Coronary artery (tissue), 2 donors: ENCODE data around the gene DUSP15.

Experiments used
- DNase-seq: peaks from one replicate; pipeline ENCODE4 v3.0.0-alpha.2; 2017; ENCODE audit warnings: low spot score
- H3K27ac ChIP-seq, 2 donors: fragments of 200-600 bp; sonication (generic); one replicate each; pipeline ENCODE4 v1.5.1; 2016 to 2019
- H3K4me3 ChIP-seq: fragments of 200-600 bp; sonication (generic); 2 replicates; pipeline ENCODE4 v1.5.1; 2016; ENCODE audit warnings: mild to moderate bottlenecking, moderate library complexity
- TF ChIP-seq, protein P1 (sequence below): fragments of 200-600 bp; sonication (generic); IDR thresholded peaks from one replicate; pipeline ENCODE4 v1.5.1; 2019; ENCODE audit warnings: antibody characterized with exemption

The DUSP15 gene

DNA sequence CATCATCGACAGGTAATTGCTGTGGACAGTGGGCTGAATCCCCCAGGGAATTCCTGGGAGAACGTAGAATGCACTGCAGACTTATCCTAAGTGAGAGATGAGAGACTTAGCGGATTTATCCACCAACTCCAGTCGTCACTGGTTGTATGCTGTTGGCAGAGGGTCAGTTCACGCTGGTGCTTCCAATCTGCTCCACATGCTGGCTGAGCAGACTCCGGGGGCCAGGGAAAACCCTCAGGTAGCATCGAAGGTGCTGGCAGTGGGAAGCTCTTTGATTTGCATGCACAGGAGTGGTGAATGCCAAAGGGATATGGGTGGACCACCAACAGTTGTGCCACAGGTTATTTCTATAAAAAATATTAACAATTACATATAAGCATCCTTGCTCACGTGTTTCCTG lies 20.3 kb upstream of the DUSP15 start:
- TF ChIP-seq, protein P1, sequence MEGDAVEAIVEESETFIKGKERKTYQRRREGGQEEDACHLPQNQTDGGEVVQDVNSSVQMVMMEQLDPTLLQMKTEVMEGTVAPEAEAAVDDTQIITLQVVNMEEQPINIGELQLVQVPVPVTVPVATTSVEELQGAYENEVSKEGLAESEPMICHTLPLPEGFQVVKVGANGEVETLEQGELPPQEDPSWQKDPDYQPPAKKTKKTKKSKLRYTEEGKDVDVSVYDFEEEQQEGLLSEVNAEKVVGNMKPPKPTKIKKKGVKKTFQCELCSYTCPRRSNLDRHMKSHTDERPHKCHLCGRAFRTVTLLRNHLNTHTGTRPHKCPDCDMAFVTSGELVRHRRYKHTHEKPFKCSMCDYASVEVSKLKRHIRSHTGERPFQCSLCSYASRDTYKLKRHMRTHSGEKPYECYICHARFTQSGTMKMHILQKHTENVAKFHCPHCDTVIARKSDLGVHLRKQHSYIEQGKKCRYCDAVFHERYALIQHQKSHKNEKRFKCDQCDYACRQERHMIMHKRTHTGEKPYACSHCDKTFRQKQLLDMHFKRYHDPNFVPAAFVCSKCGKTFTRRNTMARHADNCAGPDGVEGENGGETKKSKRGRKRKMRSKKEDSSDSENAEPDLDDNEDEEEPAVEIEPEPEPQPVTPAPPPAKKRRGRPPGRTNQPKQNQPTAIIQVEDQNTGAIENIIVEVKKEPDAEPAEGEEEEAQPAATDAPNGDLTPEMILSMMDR: no peak
- H3K27ac ChIP-seq: no peak overlapping the region
- H3K4me3 ChIP-seq: no peak overlapping the region
- no peak for DNase-seq

DNA sequence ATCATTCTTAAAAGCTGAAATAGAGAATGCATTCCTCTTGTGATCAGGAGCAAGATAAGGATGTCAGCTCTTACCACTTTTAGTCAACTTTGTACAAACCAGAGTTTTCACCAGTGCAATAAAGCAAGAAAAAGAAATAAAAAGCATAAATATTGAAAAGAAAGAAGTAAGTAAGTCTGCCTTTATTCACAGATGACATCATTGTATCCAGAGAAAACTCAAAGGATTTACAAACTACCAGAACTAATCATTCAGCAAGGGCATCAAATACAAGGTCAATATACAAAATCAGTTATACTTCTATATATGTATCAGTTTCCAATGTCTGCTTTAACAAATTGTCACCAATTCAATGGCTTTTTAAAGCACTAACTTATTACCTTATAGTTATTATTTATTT lies 13.5 kb upstream of the DUSP15 start:
- no peak for DNase-seq
- Histone ChIP-seq H3K4me3 (no peak overlapping the region), H3K27ac (no peak overlapping the region)
- TF ChIP-seq, protein P1: no peak

DNA sequence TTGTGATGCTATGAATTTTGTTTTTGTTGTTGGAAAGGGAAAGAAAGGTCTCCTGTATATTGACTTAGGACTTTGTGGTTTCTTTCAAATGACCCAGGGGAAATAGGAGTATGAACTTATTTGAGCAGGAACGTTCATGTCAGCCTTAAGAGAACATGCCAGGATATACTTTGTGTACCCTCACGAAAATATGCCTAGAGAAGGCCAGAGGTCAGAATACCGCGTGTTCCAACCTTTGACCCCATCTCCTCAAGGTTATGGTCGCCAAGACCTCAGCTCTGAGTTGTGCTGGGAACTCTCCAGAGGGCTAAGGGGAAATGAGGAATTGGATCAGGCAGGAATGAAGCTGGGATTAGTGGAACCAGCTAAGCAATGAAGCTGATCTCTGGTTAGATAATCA lies 11.6 kb upstream of the DUSP15 start:
- Histone ChIP-seq H3K27ac (no peak overlapping the region), H3K4me3 (no peak overlapping the region)
- TF ChIP-seq, protein P1: no peak
- DNase-seq: no peak

DNA sequence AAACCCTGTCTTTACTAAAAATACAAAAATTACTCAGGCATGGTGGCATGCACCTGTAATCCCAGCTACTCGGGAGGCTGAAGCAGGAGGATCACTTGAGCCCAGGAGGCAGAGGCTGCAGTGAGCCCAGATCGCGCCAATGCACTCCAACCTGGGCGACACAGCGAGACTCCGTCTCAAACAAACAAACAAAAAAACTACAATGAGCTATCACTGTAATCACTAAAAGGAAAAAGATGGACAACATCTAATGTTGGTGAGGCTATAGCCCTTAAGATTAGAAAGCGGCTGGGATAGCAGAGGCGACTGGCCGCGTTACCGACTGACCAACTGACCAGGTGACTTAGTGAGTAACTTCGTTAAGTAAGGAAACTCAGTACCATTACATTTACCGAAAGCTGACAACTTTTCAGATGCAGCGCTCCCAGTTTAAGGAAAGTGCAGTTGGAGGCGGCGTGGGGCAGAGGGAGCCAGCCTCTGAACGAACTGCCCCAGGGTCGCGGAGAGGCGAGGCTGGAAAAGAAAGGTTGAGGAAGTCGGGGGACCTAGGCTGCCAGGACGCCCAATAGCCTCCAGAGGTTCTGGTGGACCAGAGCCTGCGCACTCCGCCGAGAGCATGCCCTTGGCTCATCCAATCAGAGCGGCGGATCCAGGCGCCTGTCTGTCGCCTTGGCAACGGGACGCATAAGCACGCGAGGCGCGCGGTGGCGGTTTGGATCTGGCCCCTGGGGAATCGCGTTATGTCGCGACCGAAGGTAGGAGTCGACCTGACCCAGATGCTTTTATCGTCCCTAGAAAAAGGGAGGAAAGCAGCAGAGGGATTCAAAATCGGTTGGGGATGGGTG lies 9.0 kb upstream of the DUSP15 start:
- TF ChIP-seq, protein P1: no peak

DNA sequence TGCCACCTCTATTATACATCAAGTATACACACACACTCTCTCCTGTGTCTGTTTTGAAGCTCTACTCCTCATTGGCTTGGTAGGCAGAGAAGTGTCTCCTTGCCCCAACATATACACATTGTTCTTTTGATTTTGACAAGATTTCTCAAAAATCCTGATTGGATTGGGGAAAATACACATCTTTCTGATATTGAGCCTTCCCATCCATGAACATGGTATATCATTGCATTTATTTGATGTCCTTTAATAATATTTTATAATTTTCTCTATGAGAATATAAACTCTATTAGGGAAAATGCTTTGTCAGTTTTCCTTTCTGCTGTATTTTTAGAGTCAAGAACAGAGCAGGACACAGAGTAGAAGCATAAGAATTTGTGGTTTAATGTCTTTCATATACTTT lies 7.4 kb upstream of the DUSP15 start:
- TF ChIP-seq, protein P1: no peak
- DNase-seq: no peak
- Histone ChIP-seq H3K27ac (no peak overlapping the region), H3K4me3 (no peak overlapping the region)

More for the DNA sequence above, 9.0 kb upstream of the DUSP15 start:
- Histone ChIP-seq H3K27ac (peak overlapping the region; percentile 61 to 78), H3K4me3 (peak overlapping the region; percentile 68)
- peak; percentile 97 for DNase-seq

DNA sequence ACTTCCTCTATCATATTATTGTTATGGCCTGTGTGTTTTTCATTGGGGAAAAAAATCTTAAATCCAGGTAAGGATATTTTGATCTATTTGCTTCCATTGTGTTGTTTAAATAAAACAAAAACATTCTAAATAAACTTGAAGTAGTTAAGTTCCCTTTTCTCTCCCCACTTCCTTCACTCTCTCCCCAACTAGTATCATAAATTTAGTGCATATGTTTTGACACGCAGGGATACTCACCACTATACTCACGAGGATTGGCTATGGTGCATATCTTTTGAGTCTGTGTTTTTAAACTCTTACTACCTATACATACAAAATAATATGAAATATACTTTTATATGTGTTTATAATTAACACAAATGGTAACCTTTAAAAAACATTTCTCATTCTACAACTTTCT lies 5.3 kb upstream of the DUSP15 start:
- TF ChIP-seq, protein P1: no peak
- no peak for DNase-seq
- Histone ChIP-seq H3K4me3 (no peak overlapping the region), H3K27ac (no peak overlapping the region)

DNA sequence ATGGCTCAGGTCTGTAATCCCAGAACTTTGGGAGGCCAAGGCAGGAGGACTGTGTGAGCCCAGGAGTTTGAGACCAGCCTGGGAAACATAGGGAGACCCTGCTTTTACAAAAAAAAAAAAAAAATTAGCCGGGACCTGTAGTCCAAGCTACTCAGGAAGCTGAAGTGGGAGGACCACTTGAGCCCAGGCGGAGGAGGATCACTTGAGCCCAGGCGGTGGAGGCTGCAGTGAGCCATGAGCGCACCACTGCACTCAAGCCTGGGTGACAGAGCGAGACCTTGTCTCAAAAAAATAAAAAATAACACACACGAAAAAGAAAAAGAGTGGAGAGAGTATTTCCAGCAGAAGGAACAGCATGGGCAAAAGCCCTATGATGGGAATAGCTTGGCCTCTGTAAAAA lies 2.1 kb upstream of the DUSP15 start:
- no peak for DNase-seq
- H3K4me3 ChIP-seq: no peak overlapping the region
- H3K27ac ChIP-seq: no peak overlapping the region
- TF ChIP-seq, protein P1: no peak
